ENCODE results near the gene MCFD2.

MCFD2 gene

GRCh38 chr2:46958431-46959017 is 42.9 kb upstream of the MCFD2 start:
- no peak overlapping the region for H3K4me3 ChIP-seq (replicated peaks in 1 of 2; ENCODE audit: low read depth in 2 of 2, low read length in 2 of 2)
- DNase-seq (ENCODE audit: low read depth in 2 of 2): no peak
- TF ChIP-seq CTCF (IDR thresholded peaks at IDR 0.05; ENCODE audit: low read depth, low read length): no peak

- DNase-seq (ENCODE audit: low read depth in 2 of 2): no peak
- H3K4me3 ChIP-seq (replicated peaks in 1 of 2; ENCODE audit: low read depth in 2 of 2, low read length in 2 of 2): no peak overlapping the region
These were observed 41.5 kb upstream of the MCFD2 start for GRCh38 chr2:46956981-46957531.

GRCh38 chr2:46955764-46956163 is 40.2 kb upstream of the MCFD2 start:
- no peak overlapping the region for H3K4me3 ChIP-seq (replicated peaks in 1 of 2; ENCODE audit: low read depth in 2 of 2, low read length in 2 of 2)
- no peak for TF ChIP-seq CTCF (IDR thresholded peaks at IDR 0.05; ENCODE audit: low read depth, low read length)
- no peak for DNase-seq (ENCODE audit: low read depth in 2 of 2)

More at GRCh38 chr2:46956981-46957531, 41.5 kb upstream of the MCFD2 start:
- TF ChIP-seq CTCF (IDR thresholded peaks at IDR 0.05; ENCODE audit: low read depth, low read length): no peak

GRCh38 chr2:46954951-46955571 is 39.5 kb upstream of the MCFD2 start:
- no peak overlapping the region for H3K4me3 ChIP-seq (replicated peaks in 1 of 2; ENCODE audit: low read depth in 2 of 2, low read length in 2 of 2)
- no peak for TF ChIP-seq CTCF (IDR thresholded peaks at IDR 0.05; ENCODE audit: low read depth, low read length)
- peak; percentile 89 to 90 for DNase-seq (ENCODE audit: low read depth in 2 of 2)

- H3K4me3 ChIP-seq (replicated peaks in 1 of 2; ENCODE audit: low read depth in 2 of 2, low read length in 2 of 2): no peak overlapping the region
- no peak for DNase-seq (ENCODE audit: low read depth in 2 of 2)
- no peak for TF ChIP-seq CTCF (IDR thresholded peaks at IDR 0.05; ENCODE audit: low read depth, low read length)
These were observed 36.6 kb upstream of the MCFD2 start for GRCh38 chr2:46952171-46952570.

- no peak overlapping the region for H3K4me3 ChIP-seq (replicated peaks in 1 of 2; ENCODE audit: low read depth in 2 of 2, low read length in 2 of 2)
- no peak for TF ChIP-seq CTCF (IDR thresholded peaks at IDR 0.05; ENCODE audit: low read depth, low read length)
- DNase-seq (ENCODE audit: low read depth in 2 of 2): no peak
These were observed 35.9 kb upstream of the MCFD2 start for GRCh38 chr2:46951290-46952064.
